HepG2 (cell line): ENCODE results near the gene SNCAIP.

ENCODE experiments used
- CBX5 ChIP-seq: sonication (generic); formaldehyde crosslinking; IDR thresholded peaks from 2 replicates; pipeline ENCODE4 v1.4.0; 2020; ENCODE audit warnings: missing genetic modification reagents, borderline replicate concordance
- CEBPG ChIP-seq: IDR thresholded peaks from 2 replicates; pipeline ENCODE4 v1.6.1; 2016
- ELF1 ChIP-seq: sonication (generic); formaldehyde crosslinking; IDR thresholded peaks from 2 replicates; pipeline ENCODE4 v1.4.0; 2020; ENCODE audit warnings: missing genetic modification reagents
- GABPB1 ChIP-seq: IDR thresholded peaks from 2 replicates; pipeline ENCODE4 v1.6.1; 2016; ENCODE audit warnings: mild to moderate bottlenecking, missing genetic modification reagents, moderate library complexity, missing compliant biosample characterization
- HDAC2 ChIP-seq: sonication (generic); formaldehyde crosslinking; IDR thresholded peaks from 2 replicates; pipeline ENCODE4 v1.4.0; 2020; ENCODE audit warnings: missing genetic modification reagents
- JUND ChIP-seq: sonication (generic); formaldehyde crosslinking; IDR thresholded peaks from 2 replicates; pipeline ENCODE4 v1.8.0; 2022; ENCODE audit warnings: mild to moderate bottlenecking, missing genetic modification reagents
- MTA3 ChIP-seq: sonication (generic); formaldehyde crosslinking; IDR thresholded peaks from 2 replicates; pipeline ENCODE4 v1.4.0; 2020; ENCODE audit warnings: missing genetic modification reagents
- POLR2A ChIP-seq, 2 experiments: IDR thresholded peaks; 2 replicates each; pipeline ENCODE4 v1.6.1; 2011; ENCODE audit warnings: low read depth in 2 of 2, low read length in 2 of 2, mild to moderate bottlenecking in 1 of 2, moderate library complexity in 1 of 2; ENCODE audit not compliant: insufficient read depth in 1 of 2
- RBAK ChIP-seq: sonication (generic); formaldehyde crosslinking; IDR thresholded peaks from 2 replicates; pipeline ENCODE4 v1.5.1; 2020; ENCODE audit warnings: mild to moderate bottlenecking, missing genetic modification reagents
- ZNF619 ChIP-seq: sonication (generic); formaldehyde crosslinking; IDR thresholded peaks from 2 replicates; pipeline ENCODE4 v1.4.0; 2020; ENCODE audit warnings: mild to moderate bottlenecking, missing genetic modification reagents
- TF ChIP-seq, protein P1 (sequence below): sonication (generic); IDR thresholded peaks from 2 replicates; pipeline ENCODE4 v1.6.1; 2016; ENCODE audit warnings: low read depth, borderline replicate concordance
- TF ChIP-seq, protein P2 (sequence below): sonication (generic); formaldehyde crosslinking; conservative IDR thresholded peaks from 2 replicates; pipeline ENCODE4 v1.8.1; 2023; ENCODE audit warnings: missing genetic modification reagents
- TF ChIP-seq, protein P3 (sequence below): IDR thresholded peaks from 2 replicates; pipeline ENCODE4 v1.6.1; 2016
- TF ChIP-seq, protein P4 (sequence below): sonication (generic); formaldehyde crosslinking; IDR thresholded peaks from 2 replicates; pipeline ENCODE4 v1.9.0; 2021; ENCODE audit warnings: missing genetic modification reagents, borderline replicate concordance

DNA sequence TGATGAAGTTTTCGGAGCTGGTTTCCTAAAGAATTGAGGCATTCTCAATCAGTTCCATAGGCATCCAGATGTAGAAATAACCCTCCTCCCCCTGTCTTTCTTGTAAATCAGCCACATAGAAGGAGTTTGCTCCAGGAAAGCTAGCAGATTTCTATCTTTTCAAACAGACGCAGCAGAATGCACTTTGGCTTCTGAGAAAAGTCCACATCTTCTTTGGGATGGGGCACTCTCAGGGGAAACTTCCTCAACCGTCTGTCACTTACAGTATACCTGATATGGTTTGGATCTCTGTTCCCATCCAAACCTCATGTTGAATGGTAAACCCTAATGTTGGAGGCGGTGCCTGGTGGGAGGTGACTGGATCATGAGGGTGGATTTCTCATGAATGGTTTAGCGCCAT is 94.1 kb downstream of the SNCAIP start:
- TF ChIP-seq HDAC2 (CRISPR knock-in tag): no peak
- TF ChIP-seq, protein P1, sequence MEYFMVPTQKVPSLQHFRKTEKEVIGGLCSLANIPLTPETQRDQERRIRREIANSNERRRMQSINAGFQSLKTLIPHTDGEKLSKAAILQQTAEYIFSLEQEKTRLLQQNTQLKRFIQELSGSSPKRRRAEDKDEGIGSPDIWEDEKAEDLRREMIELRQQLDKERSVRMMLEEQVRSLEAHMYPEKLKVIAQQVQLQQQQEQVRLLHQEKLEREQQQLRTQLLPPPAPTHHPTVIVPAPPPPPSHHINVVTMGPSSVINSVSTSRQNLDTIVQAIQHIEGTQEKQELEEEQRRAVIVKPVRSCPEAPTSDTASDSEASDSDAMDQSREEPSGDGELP: no peak
- TF ChIP-seq ZNF619 (CRISPR knock-in tag): no peak
- no peak for TF ChIP-seq GABPB1 (CRISPR knock-in tag)
- TF ChIP-seq POLR2A (IDR thresholded peaks at IDR 0.05; ENCODE audit: insufficient read depth in 1 of 2, low read depth in 2 of 2, low read length in 2 of 2): no peak
- TF ChIP-seq, protein P2, sequence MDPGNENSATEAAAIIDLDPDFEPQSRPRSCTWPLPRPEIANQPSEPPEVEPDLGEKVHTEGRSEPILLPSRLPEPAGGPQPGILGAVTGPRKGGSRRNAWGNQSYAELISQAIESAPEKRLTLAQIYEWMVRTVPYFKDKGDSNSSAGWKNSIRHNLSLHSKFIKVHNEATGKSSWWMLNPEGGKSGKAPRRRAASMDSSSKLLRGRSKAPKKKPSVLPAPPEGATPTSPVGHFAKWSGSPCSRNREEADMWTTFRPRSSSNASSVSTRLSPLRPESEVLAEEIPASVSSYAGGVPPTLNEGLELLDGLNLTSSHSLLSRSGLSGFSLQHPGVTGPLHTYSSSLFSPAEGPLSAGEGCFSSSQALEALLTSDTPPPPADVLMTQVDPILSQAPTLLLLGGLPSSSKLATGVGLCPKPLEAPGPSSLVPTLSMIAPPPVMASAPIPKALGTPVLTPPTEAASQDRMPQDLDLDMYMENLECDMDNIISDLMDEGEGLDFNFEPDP (CRISPR knock-in tag): no peak
- TF ChIP-seq ELF1 (CRISPR knock-in tag): no peak
- TF ChIP-seq, protein P3, sequence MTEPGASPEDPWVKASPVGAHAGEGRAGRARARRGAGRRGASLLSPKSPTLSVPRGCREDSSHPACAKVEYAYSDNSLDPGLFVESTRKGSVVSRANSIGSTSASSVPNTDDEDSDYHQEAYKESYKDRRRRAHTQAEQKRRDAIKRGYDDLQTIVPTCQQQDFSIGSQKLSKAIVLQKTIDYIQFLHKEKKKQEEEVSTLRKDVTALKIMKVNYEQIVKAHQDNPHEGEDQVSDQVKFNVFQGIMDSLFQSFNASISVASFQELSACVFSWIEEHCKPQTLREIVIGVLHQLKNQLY: no peak
- no peak for TF ChIP-seq JUND (CRISPR knock-in tag)
- TF ChIP-seq, protein P4, sequence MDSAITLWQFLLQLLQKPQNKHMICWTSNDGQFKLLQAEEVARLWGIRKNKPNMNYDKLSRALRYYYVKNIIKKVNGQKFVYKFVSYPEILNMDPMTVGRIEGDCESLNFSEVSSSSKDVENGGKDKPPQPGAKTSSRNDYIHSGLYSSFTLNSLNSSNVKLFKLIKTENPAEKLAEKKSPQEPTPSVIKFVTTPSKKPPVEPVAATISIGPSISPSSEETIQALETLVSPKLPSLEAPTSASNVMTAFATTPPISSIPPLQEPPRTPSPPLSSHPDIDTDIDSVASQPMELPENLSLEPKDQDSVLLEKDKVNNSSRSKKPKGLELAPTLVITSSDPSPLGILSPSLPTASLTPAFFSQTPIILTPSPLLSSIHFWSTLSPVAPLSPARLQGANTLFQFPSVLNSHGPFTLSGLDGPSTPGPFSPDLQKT (CRISPR knock-in tag): no peak
- TF ChIP-seq CEBPG (CRISPR knock-in tag): no peak
- no peak for TF ChIP-seq RBAK (CRISPR knock-in tag)
- TF ChIP-seq CBX5 (CRISPR knock-in tag): no peak
- no peak for TF ChIP-seq MTA3
